Transverse colon (tissue), 4 donors: ENCODE results near the gene ATP9A. TPM values are rescaled to one million over a fixed set of nuclear protein-coding genes. Genes with fewer than 3 reads are reported as not detected.
"Not testable (repeated sequence)": the region's sequence is repeated elsewhere in the genome, so short reads cannot be mapped to it uniquely, and the experiment has no call there.

Experiments
- DNase-seq: peaks from one replicate; pipeline ENCODE4 v3.0.0-alpha.2; 2019
- H3K27ac ChIP-seq, 4 donors: fragments of 200-600 bp; sonication (generic); 2 replicates each; pipeline ENCODE4 v1.5.1; 2016 to 2018; ENCODE audit warnings: inconsistent platforms in 4 of 4
- H3K27me3 ChIP-seq: fragments of 200-600 bp; sonication (generic); 2 replicates; pipeline ENCODE4 v1.5.1; 2017; ENCODE audit warnings: inconsistent platforms
- H3K36me3 ChIP-seq, 4 donors: fragments of 200-600 bp; sonication (generic); 2 replicates each; pipeline ENCODE4 v1.5.1; 2017 to 2019; ENCODE audit warnings: inconsistent platforms in 4 of 4
- H3K4me1 ChIP-seq, 4 donors: fragments of 200-600 bp; sonication (generic); 2 replicates each; pipeline ENCODE4 v1.5.1; 2017 to 2020; ENCODE audit warnings: inconsistent platforms in 4 of 4
- H3K4me3 ChIP-seq, 4 donors: fragments of 200-600 bp; sonication (generic); 1 replicate in 1 of 4; 2 replicates in 3 of 4; pipeline versions ENCODE4 v1.5.1 to v1.6.1; 2017 to 2019; ENCODE audit warnings: inconsistent platforms in 4 of 4
- H3K9me3 ChIP-seq, 2 donors: fragments of 200-600 bp; sonication (generic); 2 replicates each; pipeline ENCODE4 v1.5.1; 2017 to 2019; ENCODE audit warnings: inconsistent platforms in 2 of 2
- EP300 ChIP-seq: sonication (generic); formaldehyde crosslinking; IDR thresholded peaks from one replicate; pipeline ENCODE4 v1.6.1; 2017; ENCODE audit warnings: antibody characterized with exemption, low read depth
- POLR2A ChIP-seq: fragments of 450-650 bp; IDR thresholded peaks from one replicate; pipeline ENCODE4 v1.6.1; 2016; ENCODE audit warnings: antibody characterized with exemption, mild to moderate bottlenecking, moderate library complexity
- POLR2AphosphoS5 ChIP-seq, 3 donors: sonication (generic); formaldehyde crosslinking; IDR thresholded peaks; one replicate each; pipeline ENCODE4 v1.6.1; 2016; ENCODE audit warnings: antibody characterized with exemption in 3 of 3
- WGBS, 2 donors: methylation state at CpG; one replicate each; pipeline ENCODE4 v1.1.5; 2018; ENCODE audit warnings: low coverage in 1 of 2; 5-methylcytosine and 5-hydroxymethylcytosine counted together
- in situ Hi-C, 4 donors: fragments of 200-750 bp; cut with MboI; loops; one replicate each; pipeline versions ENCODE4 v1.15.0 to v1.15.1; 2017; ENCODE audit warnings: low sequenced_read_pairs in 3 of 4, low pct_ligation_motif_present in 1 of 4, low pct_unique_long_range_greater_than_20kb in 1 of 4
- intact Hi-C: fragments of 100-400 bp; cut with DNase I; formaldehyde crosslinking; loops from one replicate; pipeline ENCODE4 v1.15.1; 2023; ENCODE audit warnings: low total_unique reads
- total RNA-seq, 4 donors: library from RNA; depleted of rRNA; stranded (reverse); fragments of >200 nt; gene quantifications; one replicate each; pipeline ENCODE4 v1.1.0, GENCODE V29; 2016
- TF ChIP-seq, protein P1 (sequence below), 5 experiments: fragments of 200-600 bp in 3 of 5; fragments of 450-650 bp in 2 of 5; sonication (generic) in 3 of 5; IDR thresholded peaks; 1 replicate in 2 of 5; 2 replicates in 3 of 5; pipeline ENCODE4 v1.5.1; 2016 to 2017; ENCODE audit warnings: antibody characterized with exemption in 5 of 5, inconsistent platforms in 3 of 5, mild to moderate bottlenecking in 2 of 5, moderate library complexity in 1 of 5

The ATP9A gene
- total RNA-seq, 4 donors from 2014 or later = 66.3 to 93.0 (median 78.9) TPM

GRCh38 chr20:51790256-51790655 lies 22.1 kb upstream of the ATP9A start:
- Histone ChIP-seq H3K27ac (no peak overlapping the region), H3K27me3 (no peaks in the 10 kb centered on the region), H3K4me3 (no peak overlapping the region), H3K9me3 (no peaks in the 10 kb centered on the region), H3K36me3 (no peaks in the 10 kb centered on the region), H3K4me1 (no peaks in the 10 kb centered on the region)
- intact Hi-C loops (no loop called here), in situ Hi-C loops (loop anchor here in 1 of 4 donors (25.0 kb wide), 1 partner anchor 153 kb away; no protein-coding TSS in a partner anchor)
- WGBS, 2 donors = 85 to 90% methylated on average over 4 to 17 of the region's 17 CpGs
- TF ChIP-seq, protein P1, sequence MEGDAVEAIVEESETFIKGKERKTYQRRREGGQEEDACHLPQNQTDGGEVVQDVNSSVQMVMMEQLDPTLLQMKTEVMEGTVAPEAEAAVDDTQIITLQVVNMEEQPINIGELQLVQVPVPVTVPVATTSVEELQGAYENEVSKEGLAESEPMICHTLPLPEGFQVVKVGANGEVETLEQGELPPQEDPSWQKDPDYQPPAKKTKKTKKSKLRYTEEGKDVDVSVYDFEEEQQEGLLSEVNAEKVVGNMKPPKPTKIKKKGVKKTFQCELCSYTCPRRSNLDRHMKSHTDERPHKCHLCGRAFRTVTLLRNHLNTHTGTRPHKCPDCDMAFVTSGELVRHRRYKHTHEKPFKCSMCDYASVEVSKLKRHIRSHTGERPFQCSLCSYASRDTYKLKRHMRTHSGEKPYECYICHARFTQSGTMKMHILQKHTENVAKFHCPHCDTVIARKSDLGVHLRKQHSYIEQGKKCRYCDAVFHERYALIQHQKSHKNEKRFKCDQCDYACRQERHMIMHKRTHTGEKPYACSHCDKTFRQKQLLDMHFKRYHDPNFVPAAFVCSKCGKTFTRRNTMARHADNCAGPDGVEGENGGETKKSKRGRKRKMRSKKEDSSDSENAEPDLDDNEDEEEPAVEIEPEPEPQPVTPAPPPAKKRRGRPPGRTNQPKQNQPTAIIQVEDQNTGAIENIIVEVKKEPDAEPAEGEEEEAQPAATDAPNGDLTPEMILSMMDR (IDR thresholded peaks at IDR 0.05) = no peak
- TF ChIP-seq POLR2A (no peak), POLR2AphosphoS5 (IDR thresholded peaks at IDR 0.05) (no peak), EP300 (no peak)
- no peak for DNase-seq

DNA sequence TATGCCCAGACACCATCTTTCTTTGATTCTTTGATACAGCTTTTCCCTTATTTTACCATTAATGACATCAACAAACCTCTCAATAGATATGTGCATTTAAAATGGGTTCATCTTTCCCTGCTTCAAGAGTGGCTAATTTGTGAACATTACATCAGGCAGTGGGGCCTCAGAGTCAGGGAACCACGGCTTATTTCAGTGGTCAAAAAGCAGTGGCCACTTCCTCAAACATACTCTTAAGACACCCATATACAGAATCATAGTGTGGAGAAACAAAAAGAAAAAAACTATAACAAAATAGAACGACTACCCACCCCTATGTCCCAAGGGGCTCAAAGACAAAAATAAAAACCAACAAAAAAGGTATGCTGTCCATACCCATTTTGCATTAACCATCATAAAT lies 21.2 kb upstream of the ATP9A start:
- TF ChIP-seq POLR2A (no peak), EP300 (no peak)
- intact Hi-C loops (no loop called here), in situ Hi-C loops (loop anchor here in 1 of 4 donors (25.0 kb wide), 1 partner anchor 152 kb away; no protein-coding TSS in a partner anchor)
- Histone ChIP-seq H3K36me3 (no peaks in the 10 kb centered on the region), H3K4me1 (no peaks in the 10 kb centered on the region), H3K27me3 (no peaks in the 10 kb centered on the region), H3K27ac (no peak overlapping the region), H3K4me3 (no peak overlapping the region), H3K9me3 (no peaks in the 10 kb centered on the region)
- DNase-seq = no peak
- WGBS, 2 donors = 54 to 83% methylated on average over 2 of the region's 2 CpGs

- WGBS, 2 donors = 89% methylated on average over 14 of the region's 14 CpGs; no CpG with 5 or more reads in 1 of the 2 donors
- no peaks in the 10 kb centered on the region for H3K9me3 ChIP-seq
- no peak overlapping the region for H3K27ac ChIP-seq
- in situ Hi-C loops = loop anchor here in 1 of 4 donors (25.0 kb wide), 1 partner anchor 152 kb away; no protein-coding TSS in a partner anchor
- H3K27me3 ChIP-seq = no peaks in the 10 kb centered on the region
- no peak overlapping the region for H3K4me3 ChIP-seq
- intact Hi-C loops = no loop called here
- no peak for TF ChIP-seq POLR2AphosphoS5 (IDR thresholded peaks at IDR 0.05)
- TF ChIP-seq, protein P1 (IDR thresholded peaks at IDR 0.05) = no peak
- no peak for TF ChIP-seq POLR2A
- no peak for TF ChIP-seq EP300
- no peak for DNase-seq
- no peaks in the 10 kb centered on the region for H3K36me3 ChIP-seq
- H3K4me1 ChIP-seq = no peaks in the 10 kb centered on the region
These were observed 20.6 kb upstream of the ATP9A start for GRCh38 chr20:51788822-51789221.

- intact Hi-C loops = no loop called here
- no peaks in the 10 kb centered on the region for H3K36me3 ChIP-seq
- TF ChIP-seq, protein P1 (IDR thresholded peaks at IDR 0.05) = no peak
- no peak for TF ChIP-seq POLR2A
- peaks cover 3% of the 10 kb centered on the region in 2 donors for H3K9me3 ChIP-seq
- H3K4me1 ChIP-seq = no peaks in the 10 kb centered on the region
- in situ Hi-C loops = loop anchor here in 1 of 4 donors (25.0 kb wide), 1 partner anchor 147 kb away; no protein-coding TSS in a partner anchor
- H3K27ac ChIP-seq = no peak overlapping the region
- no peaks in the 10 kb centered on the region for H3K27me3 ChIP-seq
- no peak overlapping the region for H3K4me3 ChIP-seq
- no peak for DNase-seq
- 90 to 94% methylated on average over 4 to 15 of the region's 15 CpGs for WGBS, 2 donors
These were observed 16.1 kb upstream of the ATP9A start for GRCh38 chr20:51784299-51784698.

GRCh38 chr20:51778229-51778759 lies 10.1 kb upstream of the ATP9A start:
- H3K4me1 ChIP-seq, H3K9me3 ChIP-seq, DNase-seq, H3K27ac ChIP-seq, H3K27me3 ChIP-seq, H3K36me3 ChIP-seq, intact Hi-C loops, H3K4me3 ChIP-seq: not testable (repeated sequence)
- 76 to 88% methylated on average over 1 to 4 of the region's 4 CpGs for WGBS, 2 donors
- in situ Hi-C loops = loop anchor here in 1 of 4 donors (25.0 kb wide), 1 partner anchor 141 kb away; no protein-coding TSS in a partner anchor
